Liver (tissue), 9 donors: ENCODE measurements around the gene SIGLEC7. TPM values are rescaled to one million over a fixed set of nuclear protein-coding genes. Genes with fewer than 3 reads are reported as not detected.

Experiments
- DNase-seq: peaks from one replicate; pipeline ENCODE4 v3.0.0-alpha.2; 2017; ENCODE audit warnings: low spot score
- H3K27ac ChIP-seq, 2 donors: one replicate each; pipeline ENCODE4 v1.7.0; 2013; ENCODE audit warnings: inconsistent platforms in 2 of 2, low read length in 2 of 2, control low read depth in 1 of 2, low read depth in 1 of 2, mild to moderate bottlenecking in 1 of 2
- H3K27me3 ChIP-seq, 4 donors: one replicate each; pipeline versions ENCODE4 v1.6.1 to v1.7.0; 2013; ENCODE audit warnings: low read length in 3 of 4, inconsistent platforms in 1 of 4, mild to moderate bottlenecking in 1 of 4, moderate library complexity in 1 of 4; ENCODE audit not compliant: control insufficient read depth in 4 of 4, insufficient read depth in 4 of 4
- H3K36me3 ChIP-seq, 4 donors: one replicate each; pipeline versions ENCODE4 v1.6.1 to v1.7.0; 2013; ENCODE audit warnings: low read length in 3 of 4, mild to moderate bottlenecking in 3 of 4, low read depth in 1 of 4, moderate library complexity in 1 of 4; ENCODE audit not compliant: control insufficient read depth in 4 of 4, insufficient read depth in 3 of 4
- H3K4me1 ChIP-seq, 4 donors: one replicate each; pipeline versions ENCODE4 v1.6.1 to v1.7.0; 2013; ENCODE audit warnings: low read length in 3 of 4, mild to moderate bottlenecking in 3 of 4, moderate library complexity in 1 of 4; ENCODE audit not compliant: control insufficient read depth in 4 of 4, insufficient read depth in 4 of 4
- H3K4me3 ChIP-seq, 3 donors: one replicate each; pipeline versions ENCODE4 v1.6.1 to v1.7.0; 2013; ENCODE audit warnings: low read length in 3 of 3, control low read depth in 1 of 3, low read depth in 1 of 3, mild to moderate bottlenecking in 1 of 3
- H3K9ac ChIP-seq, 2 donors: one replicate each; pipeline ENCODE4 v1.7.0; 2013; ENCODE audit warnings: low read length in 2 of 2, mild to moderate bottlenecking in 2 of 2, moderate library complexity in 2 of 2, control low read depth in 1 of 2, low read depth in 1 of 2
- H3K9me3 ChIP-seq, 4 donors: one replicate each; pipeline versions ENCODE4 v1.6.1 to v1.7.0; 2013; ENCODE audit warnings: low read length in 3 of 4; ENCODE audit not compliant: control insufficient read depth in 4 of 4
- ATF3 ChIP-seq: IDR thresholded peaks from 2 replicates; pipeline ENCODE4 v1.6.1; 2016; ENCODE audit warnings: antibody characterized with exemption
- EGR1 ChIP-seq, 2 donors: IDR thresholded peaks; 2 replicates each; pipeline ENCODE4 v1.6.1; 2016 to 2018; ENCODE audit warnings: antibody characterized with exemption in 2 of 2, low read depth in 2 of 2
- FOXA1 ChIP-seq: IDR thresholded peaks from 2 replicates; pipeline ENCODE4 v1.6.1; 2016; ENCODE audit warnings: antibody characterized with exemption
- FOXA2 ChIP-seq: IDR thresholded peaks from 2 replicates; pipeline ENCODE4 v1.6.1; 2016; ENCODE audit warnings: antibody characterized with exemption
- GABPA ChIP-seq, 2 donors: IDR thresholded peaks in 1 of 2; conservative IDR thresholded peaks in 1 of 2; 2 replicates each; pipeline ENCODE4 v1.6.1; 2016; ENCODE audit warnings: antibody characterized with exemption in 2 of 2, mild to moderate bottlenecking in 1 of 2, moderate library complexity in 1 of 2
- HNF4A ChIP-seq, 2 donors: conservative IDR thresholded peaks; 2 replicates each; pipeline ENCODE4 v1.6.1; 2016; ENCODE audit warnings: antibody characterized with exemption in 2 of 2, mild to moderate bottlenecking in 2 of 2
- HNF4G ChIP-seq: IDR thresholded peaks from 2 replicates; pipeline ENCODE4 v1.6.1; 2016; ENCODE audit warnings: antibody characterized with exemption
- JUND ChIP-seq, 2 donors: IDR thresholded peaks; 2 replicates each; pipeline ENCODE4 v1.6.1; 2016; ENCODE audit warnings: antibody characterized with exemption in 2 of 2
- MAX ChIP-seq: IDR thresholded peaks from 2 replicates; pipeline ENCODE4 v1.6.1; 2016; ENCODE audit warnings: antibody characterized with exemption
- NR2F2 ChIP-seq: IDR thresholded peaks from 2 replicates; pipeline ENCODE4 v1.6.1; 2016; ENCODE audit warnings: antibody characterized with exemption
- RAD21 ChIP-seq, 2 donors: IDR thresholded peaks; 2 replicates each; pipeline ENCODE4 v1.6.1; 2016; ENCODE audit warnings: antibody characterized with exemption in 2 of 2, mild to moderate bottlenecking in 2 of 2
- RXRA ChIP-seq, 2 donors: IDR thresholded peaks; 2 replicates each; pipeline ENCODE4 v1.6.1; 2017 to 2018; ENCODE audit warnings: antibody characterized with exemption in 2 of 2, mild to moderate bottlenecking in 1 of 2
- SP1 ChIP-seq: IDR thresholded peaks from 2 replicates; pipeline ENCODE4 v1.6.1; 2018; ENCODE audit warnings: antibody characterized with exemption, mild to moderate bottlenecking
- TAF1 ChIP-seq: conservative IDR thresholded peaks from 2 replicates; pipeline ENCODE4 v1.6.1; 2016; ENCODE audit warnings: antibody characterized with exemption, mild to moderate bottlenecking
- YY1 ChIP-seq: IDR thresholded peaks from 2 replicates; pipeline ENCODE4 v1.6.1; 2016; ENCODE audit warnings: antibody characterized with exemption, mild to moderate bottlenecking
- ZBTB33 ChIP-seq: IDR thresholded peaks from 2 replicates; pipeline ENCODE4 v1.6.1; 2016; ENCODE audit warnings: antibody characterized with exemption
- WGBS: extraction: QIAGEN DNeasy Blood & Tissue Kit; methylation state at CpG from one replicate; pipeline ENCODE4 v1.1.7; 2013; 5-methylcytosine and 5-hydroxymethylcytosine counted together
- polyA plus RNA-seq, 2 donors: library from polyadenylated mRNA; stranded (reverse) in 1 of 2; unstranded in 1 of 2; fragments of 200-250 nt in 1 of 2; fragments of >200 nt in 1 of 2; fragmentation: Nextera tagmentation in 1 of 2; extraction: Ambion mirVana in 1 of 2; gene quantifications; one replicate each; pipeline versions ENCODE4 v1.2.1 to v1.2.3, GENCODE V29; 2013 to 2015
- total RNA-seq, 2 donors: library from RNA; depleted of rRNA; stranded (reverse); fragments of >200 nt; gene quantifications; one replicate each; pipeline ENCODE4 v1.2.3, GENCODE V29; 2014
- TF ChIP-seq, protein P1 (sequence below): fragments of 150-350 bp; IDR thresholded peaks from 2 replicates; pipeline ENCODE4 v1.5.1; 2017; ENCODE audit warnings: improper control_type of control experiment, low read depth, low read length; ENCODE audit not compliant: missing input control
- donor health status: healthy.
- donor health status: healthy.
- donor health status: healthy.
- donor health status: healthy.
- donor health status: healthy.

Gene SIGLEC7
- total and polyA plus RNA-seq, 4 donors: 2.7 to 4.8 (median 3.9) TPM

DNA sequence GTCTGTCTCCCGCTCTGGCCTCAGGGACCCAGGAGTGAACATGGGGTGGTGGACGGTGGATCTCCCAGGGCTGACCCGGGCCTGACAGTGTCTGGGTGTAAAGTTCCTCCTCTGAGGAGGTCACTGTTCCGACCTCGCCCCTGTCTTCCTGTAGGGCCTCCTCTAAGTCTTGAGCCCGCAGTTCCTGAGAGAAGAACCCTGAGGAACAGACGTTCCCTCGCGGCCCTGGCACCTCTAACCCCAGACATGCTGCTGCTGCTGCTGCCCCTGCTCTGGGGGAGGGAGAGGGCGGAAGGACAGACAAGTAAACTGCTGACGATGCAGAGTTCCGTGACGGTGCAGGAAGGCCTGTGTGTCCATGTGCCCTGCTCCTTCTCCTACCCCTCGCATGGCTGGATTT is 17.4 kb upstream of the SIGLEC7 start, which contains the start of gene SIGLEC9 (continued):
- TF ChIP-seq FOXA2 (no peak), ZBTB33 (no peak), MAX (peak; percentile 16), HNF4G (no peak), TAF1 (no peak), SP1 (peak; percentile 30)

GRCh38 chr19:51125421-51126075 is 16.6 kb upstream of the SIGLEC7 start:
- peaks cover 0 to 2% (median 0%) of the 10 kb centered on the region in 4 donors for H3K36me3 ChIP-seq
- TF ChIP-seq ZBTB33: no peak
- no peak for TF ChIP-seq RAD21 (IDR thresholded peaks at IDR 0.05)
- no peak for TF ChIP-seq GABPA (IDR thresholded peaks at IDR 0.05 in 1 of 2, conservative IDR thresholded peaks at IDR 0.05 in 1 of 2)
- TF ChIP-seq, protein P1, sequence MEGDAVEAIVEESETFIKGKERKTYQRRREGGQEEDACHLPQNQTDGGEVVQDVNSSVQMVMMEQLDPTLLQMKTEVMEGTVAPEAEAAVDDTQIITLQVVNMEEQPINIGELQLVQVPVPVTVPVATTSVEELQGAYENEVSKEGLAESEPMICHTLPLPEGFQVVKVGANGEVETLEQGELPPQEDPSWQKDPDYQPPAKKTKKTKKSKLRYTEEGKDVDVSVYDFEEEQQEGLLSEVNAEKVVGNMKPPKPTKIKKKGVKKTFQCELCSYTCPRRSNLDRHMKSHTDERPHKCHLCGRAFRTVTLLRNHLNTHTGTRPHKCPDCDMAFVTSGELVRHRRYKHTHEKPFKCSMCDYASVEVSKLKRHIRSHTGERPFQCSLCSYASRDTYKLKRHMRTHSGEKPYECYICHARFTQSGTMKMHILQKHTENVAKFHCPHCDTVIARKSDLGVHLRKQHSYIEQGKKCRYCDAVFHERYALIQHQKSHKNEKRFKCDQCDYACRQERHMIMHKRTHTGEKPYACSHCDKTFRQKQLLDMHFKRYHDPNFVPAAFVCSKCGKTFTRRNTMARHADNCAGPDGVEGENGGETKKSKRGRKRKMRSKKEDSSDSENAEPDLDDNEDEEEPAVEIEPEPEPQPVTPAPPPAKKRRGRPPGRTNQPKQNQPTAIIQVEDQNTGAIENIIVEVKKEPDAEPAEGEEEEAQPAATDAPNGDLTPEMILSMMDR: no peak
- no peak for TF ChIP-seq TAF1
- TF ChIP-seq HNF4G: no peak
- no peak for TF ChIP-seq HNF4A (conservative IDR thresholded peaks at IDR 0.05)
- no peak for TF ChIP-seq YY1
- no peak for TF ChIP-seq FOXA1
- no peak for TF ChIP-seq NR2F2
- no peak for TF ChIP-seq EGR1 (IDR thresholded peaks at IDR 0.05; ENCODE audit: low read depth in 2 of 2)
- TF ChIP-seq JUND (IDR thresholded peaks at IDR 0.05): no peak
- DNase-seq: no peak
- H3K27ac ChIP-seq: peak overlapping the region; percentile 69 to 70
- peaks cover 0 to 21% (median 9%) of the 10 kb centered on the region in 4 donors for H3K4me1 ChIP-seq
- peak overlapping the region; percentile 19 to 34 (median 26) for H3K4me3 ChIP-seq
- peak overlapping the region in 1 of 2 donors; percentile 50 for H3K9ac ChIP-seq
- H3K9me3 ChIP-seq: no peaks in the 10 kb centered on the region
- H3K27me3 ChIP-seq: no peaks in the 10 kb centered on the region
- WGBS: 81% methylated on average over 16 of the region's 16 CpGs

GRCh38 chr19:51127032-51127431 is 15.1 kb upstream of the SIGLEC7 start:
- H3K27me3 ChIP-seq: no peaks in the 10 kb centered on the region
- peak overlapping the region; percentile 69 to 70 for H3K27ac ChIP-seq
- 59% methylated on average over 6 of the region's 6 CpGs for WGBS
- no peaks in the 10 kb centered on the region for H3K9me3 ChIP-seq
- peak overlapping the region in 1 of 3 donors; percentile 19 for H3K4me3 ChIP-seq
- peaks cover 0 to 24% (median 11%) of the 10 kb centered on the region in 4 donors for H3K4me1 ChIP-seq
- DNase-seq: no peak
- TF ChIP-seq FOXA2 (no peak), NR2F2 (no peak), ZBTB33 (no peak), YY1 (no peak), MAX (no peak), RXRA (IDR thresholded peaks at IDR 0.05) (no peak), JUND (IDR thresholded peaks at IDR 0.05) (no peak), ATF3 (no peak), HNF4G (no peak), HNF4A (conservative IDR thresholded peaks at IDR 0.05) (no peak), SP1 (no peak), FOXA1 (no peak), TAF1 (no peak)
- TF ChIP-seq, protein P1: no peak
- peaks cover 0 to 4% (median 0%) of the 10 kb centered on the region in 4 donors for H3K36me3 ChIP-seq
- H3K9ac ChIP-seq: peak overlapping the region in 1 of 2 donors; percentile 3
